ENCODE results near the gene TRMU.
A peak's percentile ranks its signal among the peaks of the same experiment; 100 is the strongest.

Gene TRMU

GRCh38 chr22:46351131-46351735 is 15.7 kb downstream of the TRMU start:
- no peak for ATAC-seq (replicated peaks)
- H3K4me3 Mint-ChIP-seq, result no peak overlapping the region
- DNase-seq, result no peak
- no peak overlapping the region for H3K27ac Mint-ChIP-seq
- peaks cover 54% of the 10 kb centered on the region for H3K36me3 Mint-ChIP-seq (ENCODE audit: insufficient read depth)
- no peaks in the 10 kb centered on the region for H3K9me3 Mint-ChIP-seq
- peaks cover 4 to 13% of the 10 kb centered on the region in 2 donors for H3K4me1 Mint-ChIP-seq (ENCODE audit: low read depth in 2 of 2)
- H3K27me3 Mint-ChIP-seq, result no peaks in the 10 kb centered on the region

GRCh38 chr22:46351767-46352166 is 16.3 kb downstream of the TRMU start:
- Mint-ChIP-seq H3K4me3 (no peak overlapping the region), H3K36me3 (ENCODE audit: insufficient read depth) (peaks cover 50% of the 10 kb centered on the region), H3K27ac (no peak overlapping the region), H3K9me3 (no peaks in the 10 kb centered on the region), H3K4me1 (ENCODE audit: low read depth in 2 of 2) (peaks cover 4 to 12% of the 10 kb centered on the region in 2 donors), H3K27me3 (no peaks in the 10 kb centered on the region)
- DNase-seq (no peak), ATAC-seq (replicated peaks) (no peak)

GRCh38 chr22:46352276-46352675 is 16.8 kb downstream of the TRMU start:
- H3K27me3 Mint-ChIP-seq, result no peaks in the 10 kb centered on the region
- H3K4me3 Mint-ChIP-seq, result no peak overlapping the region
- no peak for DNase-seq
- H3K4me1 Mint-ChIP-seq (ENCODE audit: low read depth in 2 of 2), result peaks cover 4 to 10% of the 10 kb centered on the region in 2 donors
- peaks cover 50% of the 10 kb centered on the region for H3K36me3 Mint-ChIP-seq (ENCODE audit: insufficient read depth)
- no peaks in the 10 kb centered on the region for H3K9me3 Mint-ChIP-seq
- H3K27ac Mint-ChIP-seq, result peak overlapping the region in 1 of 2 donors; percentile 8
- ATAC-seq (replicated peaks), result no peak

GRCh38 chr22:46352691-46353386 is 17.3 kb downstream of the TRMU start:
- peak overlapping the region in 1 of 2 donors; percentile 8 for H3K27ac Mint-ChIP-seq
- no peaks in the 10 kb centered on the region for H3K27me3 Mint-ChIP-seq
- peaks cover 49% of the 10 kb centered on the region for H3K36me3 Mint-ChIP-seq (ENCODE audit: insufficient read depth)
- no peaks in the 10 kb centered on the region for H3K9me3 Mint-ChIP-seq
- no peak overlapping the region for H3K4me3 Mint-ChIP-seq
- DNase-seq (no peak), ATAC-seq (replicated peaks) (no peak)
- H3K4me1 Mint-ChIP-seq (ENCODE audit: low read depth in 2 of 2), result peaks cover 4 to 10% of the 10 kb centered on the region in 2 donors

- H3K27me3 Mint-ChIP-seq, result no peaks in the 10 kb centered on the region
- H3K9me3 Mint-ChIP-seq, result no peaks in the 10 kb centered on the region
- no peak overlapping the region for H3K27ac Mint-ChIP-seq
- H3K36me3 Mint-ChIP-seq (ENCODE audit: insufficient read depth), result peaks cover 41% of the 10 kb centered on the region
- H3K4me1 Mint-ChIP-seq (ENCODE audit: low read depth in 2 of 2), result peaks cover 4 to 10% of the 10 kb centered on the region in 2 donors
- DNase-seq (no peak), ATAC-seq (replicated peaks) (no peak)
- H3K4me3 Mint-ChIP-seq, result no peak overlapping the region
Observed at GRCh38 chr22:46353483-46354105, 18.1 kb downstream of the TRMU start.

DNA sequence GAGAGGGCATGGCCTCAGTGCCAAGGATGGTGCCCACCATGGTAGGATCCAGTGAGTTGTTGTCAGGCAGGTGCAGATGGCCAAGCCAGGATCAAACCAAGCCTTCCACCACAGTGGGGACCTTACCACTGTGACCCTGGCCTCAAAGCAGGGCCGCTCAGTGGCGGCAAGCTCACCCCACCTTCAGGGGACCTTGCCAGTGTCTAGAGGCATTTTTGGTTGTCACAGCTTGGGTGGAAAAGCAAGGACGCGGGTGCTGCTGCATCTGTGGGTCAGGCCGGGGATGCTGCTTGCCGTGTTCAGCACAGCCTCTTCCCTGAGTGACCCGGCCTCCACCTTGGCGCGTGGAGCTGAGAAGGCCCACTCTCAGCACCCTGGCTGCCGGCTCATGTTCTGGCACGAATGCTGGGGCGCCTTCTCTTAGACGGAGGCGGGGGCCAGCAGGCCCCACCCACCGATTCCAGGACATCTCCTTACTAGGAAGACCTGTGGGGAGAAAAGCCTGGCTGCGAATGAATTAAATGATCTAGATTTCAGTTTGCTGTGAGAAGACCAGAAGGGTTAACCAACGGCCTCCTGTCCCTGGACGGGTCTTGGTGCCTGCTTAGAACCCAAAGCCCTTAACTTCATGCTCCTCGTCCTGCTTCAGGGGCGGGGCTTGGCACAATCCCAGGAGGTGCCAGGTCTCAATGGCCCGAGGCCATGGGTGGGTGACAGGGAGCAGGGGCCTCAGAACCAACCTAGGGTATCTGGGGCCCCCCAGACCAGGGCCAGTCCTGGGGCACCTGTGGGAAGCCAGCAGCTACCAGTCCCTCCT is 18.9 kb downstream of the TRMU start:
- DNase-seq (no peak), ATAC-seq (replicated peaks) (no peak)
- Mint-ChIP-seq H3K27ac (no peak overlapping the region), H3K9me3 (no peaks in the 10 kb centered on the region), H3K27me3 (no peaks in the 10 kb centered on the region), H3K4me3 (no peak overlapping the region), H3K4me1 (ENCODE audit: low read depth in 2 of 2) (peaks cover 4 to 13% of the 10 kb centered on the region in 2 donors), H3K36me3 (ENCODE audit: insufficient read depth) (peaks cover 34% of the 10 kb centered on the region)

DNA sequence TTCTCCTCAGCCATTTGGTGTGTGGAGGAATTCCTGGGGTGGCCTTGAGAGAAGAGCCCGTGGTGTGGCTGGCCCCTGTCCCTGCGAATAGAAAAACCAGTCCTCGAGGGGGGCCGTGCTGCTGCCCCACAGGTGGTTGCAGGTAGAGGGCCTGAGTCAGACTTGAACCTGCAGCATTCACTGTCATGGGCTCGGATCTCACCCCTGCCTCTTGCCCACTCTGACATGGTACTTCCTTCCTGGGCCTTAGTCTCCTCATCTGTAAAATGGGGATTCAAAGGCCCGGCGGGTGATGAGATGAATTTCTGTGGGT is 19.4 kb downstream of the TRMU start:
- no peak overlapping the region for H3K27ac Mint-ChIP-seq
- peaks cover 4 to 13% of the 10 kb centered on the region in 2 donors for H3K4me1 Mint-ChIP-seq (ENCODE audit: low read depth in 2 of 2)
- H3K9me3 Mint-ChIP-seq, result no peaks in the 10 kb centered on the region
- ATAC-seq (replicated peaks) (no peak), DNase-seq (no peak)
- no peaks in the 10 kb centered on the region for H3K27me3 Mint-ChIP-seq
- H3K36me3 Mint-ChIP-seq (ENCODE audit: insufficient read depth), result peaks cover 28% of the 10 kb centered on the region
- H3K4me3 Mint-ChIP-seq, result no peak overlapping the region

DNA sequence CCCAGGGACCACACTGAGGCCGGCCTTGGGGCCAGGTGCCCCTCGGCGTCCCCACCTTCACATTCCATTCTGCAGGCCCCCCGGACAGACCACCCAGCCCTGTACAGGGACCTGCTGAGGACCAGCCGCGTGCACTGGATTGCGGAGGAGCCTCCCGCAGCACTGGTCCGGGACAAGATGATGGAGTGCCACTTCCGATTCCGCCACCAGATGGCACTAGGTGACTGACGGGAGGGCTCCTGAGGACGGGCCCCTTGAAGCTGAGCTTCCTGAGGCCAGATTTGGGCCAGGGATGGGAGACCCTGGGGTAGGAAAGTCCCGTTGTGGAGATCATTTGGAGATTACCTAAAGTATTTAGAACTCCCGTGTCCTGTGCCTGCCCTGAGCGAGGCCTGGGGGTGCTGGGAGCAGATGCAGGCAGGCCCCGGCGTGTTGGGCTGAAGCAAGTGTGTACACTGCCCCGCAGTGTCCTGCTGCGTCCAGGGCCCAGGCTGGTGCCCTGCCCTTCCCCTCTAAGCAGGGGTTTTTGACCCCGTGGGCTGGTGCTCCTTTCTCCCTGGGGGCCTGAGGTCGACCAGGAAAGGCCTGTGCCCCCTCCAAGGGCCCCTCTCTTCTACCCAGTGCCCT is 20.0 kb downstream of the TRMU start:
- H3K27ac Mint-ChIP-seq, result peak overlapping the region in 1 of 2 donors; percentile 68
- no peaks in the 10 kb centered on the region for H3K9me3 Mint-ChIP-seq

GRCh38 chr22:46355996-46356471 is 20.5 kb downstream of the TRMU start:
- DNase-seq (no peak), ATAC-seq (replicated peaks) (no peak)
- Mint-ChIP-seq H3K27me3 (no peaks in the 10 kb centered on the region), H3K4me3 (no peak overlapping the region), H3K9me3 (no peaks in the 10 kb centered on the region), H3K4me1 (ENCODE audit: low read depth in 2 of 2) (peaks cover 4 to 10% of the 10 kb centered on the region in 2 donors), H3K36me3 (ENCODE audit: insufficient read depth) (peaks cover 21% of the 10 kb centered on the region), H3K27ac (peak overlapping the region in 1 of 2 donors; percentile 68)

More for the DNA sequence above, 20.0 kb downstream of the TRMU start:
- peak; percentile 68 for ATAC-seq (replicated peaks)
- Mint-ChIP-seq H3K4me1 (ENCODE audit: low read depth in 2 of 2) (peaks cover 4 to 13% of the 10 kb centered on the region in 2 donors), H3K36me3 (ENCODE audit: insufficient read depth) (peaks cover 26% of the 10 kb centered on the region), H3K4me3 (no peak overlapping the region), H3K27me3 (no peaks in the 10 kb centered on the region)
- DNase-seq, result peak; percentile 66 to 70 (median 66)

GRCh38 chr22:46356496-46357480 is 21.3 kb downstream of the TRMU start:
- ATAC-seq (replicated peaks), result no peak
- H3K27ac Mint-ChIP-seq, result no peak overlapping the region

DNA sequence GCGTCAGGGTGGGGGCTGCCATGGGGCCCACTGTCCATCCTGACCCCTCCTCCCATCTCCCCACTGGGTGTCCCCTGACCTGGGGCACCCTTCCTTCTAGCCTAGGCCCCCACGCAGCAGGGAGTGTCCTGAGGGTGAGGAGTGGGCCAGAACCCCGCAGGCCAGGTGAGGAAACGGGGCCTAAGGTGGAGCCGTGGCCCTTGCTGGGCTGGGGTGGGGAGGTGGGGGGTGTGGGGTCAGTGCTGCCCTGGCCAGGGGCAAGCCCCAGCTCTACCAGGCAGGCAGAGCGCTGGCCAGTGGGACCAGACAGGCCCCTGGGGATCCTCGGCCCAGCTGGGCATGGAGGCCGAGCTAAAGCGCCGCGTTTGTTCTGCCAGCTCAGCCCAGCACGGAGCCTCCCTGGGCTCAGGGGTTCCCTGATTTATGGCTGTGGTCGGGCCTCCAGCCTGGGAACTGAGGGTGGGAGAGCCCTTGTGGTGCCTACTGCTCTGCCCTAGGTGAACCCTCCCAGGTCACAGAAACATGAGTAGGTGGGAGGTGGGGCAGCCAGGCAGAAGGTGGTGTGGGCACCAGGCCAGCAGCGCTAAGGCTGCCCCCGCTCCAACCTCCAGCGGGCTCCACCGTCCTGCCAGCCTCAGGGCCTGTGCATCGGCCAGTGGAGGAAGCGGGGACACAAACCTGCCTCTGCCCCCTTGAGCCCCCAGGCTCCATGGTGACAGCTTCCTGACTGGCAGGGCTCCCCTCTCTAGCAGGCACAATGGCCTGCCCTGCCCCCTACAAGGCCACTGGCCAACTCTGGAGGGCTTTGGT is 22.4 kb downstream of the TRMU start:
- DNase-seq, result no peak
- peaks cover 0 to 3% of the 10 kb centered on the region in 2 donors for H3K27me3 Mint-ChIP-seq
- peaks cover 4 to 14% of the 10 kb centered on the region in 2 donors for H3K4me1 Mint-ChIP-seq (ENCODE audit: low read depth in 2 of 2)
- ATAC-seq (replicated peaks), result no peak
- no peak overlapping the region for H3K4me3 Mint-ChIP-seq
- H3K27ac Mint-ChIP-seq, result no peak overlapping the region
- H3K9me3 Mint-ChIP-seq, result no peaks in the 10 kb centered on the region
- H3K36me3 Mint-ChIP-seq (ENCODE audit: insufficient read depth), result peaks cover 6% of the 10 kb centered on the region

More at GRCh38 chr22:46356496-46357480, 21.3 kb downstream of the TRMU start:
- H3K9me3 Mint-ChIP-seq, result no peaks in the 10 kb centered on the region
- peaks cover 4 to 10% of the 10 kb centered on the region in 2 donors for H3K4me1 Mint-ChIP-seq (ENCODE audit: low read depth in 2 of 2)
- H3K27me3 Mint-ChIP-seq, result no peaks in the 10 kb centered on the region
- H3K36me3 Mint-ChIP-seq (ENCODE audit: insufficient read depth), result peaks cover 14% of the 10 kb centered on the region
- H3K4me3 Mint-ChIP-seq, result no peak overlapping the region
- no peak for DNase-seq
